Uterus (tissue), 2 donors: Measurements from ENCODE around the gene CNPY1.

Experiments used
- CTCF ChIP-seq, 4 experiments: fragments of 200-600 bp in 2 of 4; fragments of 450-650 bp in 2 of 4; sonication (generic) in 2 of 4; IDR thresholded peaks; one replicate each; pipeline ENCODE4 v1.5.1; 2016 to 2019; ENCODE audit warnings: antibody characterized with exemption in 4 of 4, mild to moderate bottlenecking in 2 of 4, moderate library complexity in 1 of 4
- POLR2A ChIP-seq, 2 donors: fragments of 450-650 bp; IDR thresholded peaks; one replicate each; pipeline ENCODE4 v1.6.1; 2016; ENCODE audit warnings: antibody characterized with exemption in 2 of 2, mild to moderate bottlenecking in 1 of 2, moderate library complexity in 1 of 2

- TF ChIP-seq CTCF (IDR thresholded peaks at IDR 0.05) = no peak
- no peak for TF ChIP-seq POLR2A (IDR thresholded peaks at IDR 0.05)
Observed at GRCh38 chr7:155471718-155472117, 74.6 kb downstream of the CNPY1 start.
